ENCODE data around the gene CYTL1. TPM values are rescaled to one million over a fixed set of nuclear protein-coding genes. Genes with fewer than 3 reads are reported as not detected.
"Not testable (repeated sequence)": the region's sequence is repeated elsewhere in the genome, so short reads cannot be mapped to it uniquely, and the experiment has no call there.

The CYTL1 gene, protein sequence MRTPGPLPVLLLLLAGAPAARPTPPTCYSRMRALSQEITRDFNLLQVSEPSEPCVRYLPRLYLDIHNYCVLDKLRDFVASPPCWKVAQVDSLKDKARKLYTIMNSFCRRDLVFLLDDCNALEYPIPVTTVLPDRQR
- 49.9 to 67.7 TPM (median 67.3 TPM) in 3 replicates for total RNA-seq
- long read RNA-seq, transcript CYTL1-201 (4 exons, 1,003 nt), result major isoform, 82 of 91 reads
- long read RNA-seq, partial matches to known transcripts, result 1 of 91 reads
- long read RNA-seq, other reads (novel, unspliced or antisense), result 8 of 91 reads

DNA sequence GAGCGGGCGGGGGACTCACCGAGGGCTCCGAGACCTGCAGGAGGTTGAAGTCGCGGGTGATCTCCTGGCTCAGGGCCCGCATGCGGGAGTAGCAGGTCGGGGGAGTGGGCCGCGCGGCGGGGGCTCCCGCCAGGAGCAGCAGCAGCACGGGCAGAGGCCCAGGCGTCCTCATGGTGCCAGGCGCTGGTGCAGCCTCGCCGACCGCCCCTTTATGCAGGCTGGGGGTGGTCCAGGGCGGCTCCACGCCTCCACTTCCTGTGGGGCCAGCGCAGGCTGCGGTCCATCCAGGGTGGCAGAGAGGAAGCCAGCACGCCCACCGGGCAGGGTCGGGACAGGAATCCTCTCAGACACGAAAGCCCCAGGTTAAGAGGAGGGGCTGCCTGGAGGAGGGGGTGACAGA lies at the start of gene CYTL1:
CYTL1 (minus strand) TSS at position 185 of the 400 bp plus-strand sequence; CDS start at position 172, 13 bp downstream.
- Mint-ChIP-seq H3K27me3 (ENCODE audit: low read depth) (no peaks in the 10 kb centered on the region), H3K36me3 (ENCODE audit: low read depth) (peaks cover 8% of the 10 kb centered on the region), H3K4me3 (ENCODE audit: unreplicated experiment) (peak within 1 kb of the TSS; percentile 77), H3K4me1 (ENCODE audit: low read depth) (peaks cover 20% of the 10 kb centered on the region), H3K27ac (ENCODE audit: unreplicated experiment) (peak within 1 kb of the TSS; percentile 32), H3K9me3 (ENCODE audit: low read depth) (peaks cover 11% of the 10 kb centered on the region)
- no peak for DNase-seq (ENCODE audit: low spot score)
- TF ChIP-seq, protein P1, sequence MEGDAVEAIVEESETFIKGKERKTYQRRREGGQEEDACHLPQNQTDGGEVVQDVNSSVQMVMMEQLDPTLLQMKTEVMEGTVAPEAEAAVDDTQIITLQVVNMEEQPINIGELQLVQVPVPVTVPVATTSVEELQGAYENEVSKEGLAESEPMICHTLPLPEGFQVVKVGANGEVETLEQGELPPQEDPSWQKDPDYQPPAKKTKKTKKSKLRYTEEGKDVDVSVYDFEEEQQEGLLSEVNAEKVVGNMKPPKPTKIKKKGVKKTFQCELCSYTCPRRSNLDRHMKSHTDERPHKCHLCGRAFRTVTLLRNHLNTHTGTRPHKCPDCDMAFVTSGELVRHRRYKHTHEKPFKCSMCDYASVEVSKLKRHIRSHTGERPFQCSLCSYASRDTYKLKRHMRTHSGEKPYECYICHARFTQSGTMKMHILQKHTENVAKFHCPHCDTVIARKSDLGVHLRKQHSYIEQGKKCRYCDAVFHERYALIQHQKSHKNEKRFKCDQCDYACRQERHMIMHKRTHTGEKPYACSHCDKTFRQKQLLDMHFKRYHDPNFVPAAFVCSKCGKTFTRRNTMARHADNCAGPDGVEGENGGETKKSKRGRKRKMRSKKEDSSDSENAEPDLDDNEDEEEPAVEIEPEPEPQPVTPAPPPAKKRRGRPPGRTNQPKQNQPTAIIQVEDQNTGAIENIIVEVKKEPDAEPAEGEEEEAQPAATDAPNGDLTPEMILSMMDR (IDR thresholded peaks at IDR 0.05), result no peak

DNA sequence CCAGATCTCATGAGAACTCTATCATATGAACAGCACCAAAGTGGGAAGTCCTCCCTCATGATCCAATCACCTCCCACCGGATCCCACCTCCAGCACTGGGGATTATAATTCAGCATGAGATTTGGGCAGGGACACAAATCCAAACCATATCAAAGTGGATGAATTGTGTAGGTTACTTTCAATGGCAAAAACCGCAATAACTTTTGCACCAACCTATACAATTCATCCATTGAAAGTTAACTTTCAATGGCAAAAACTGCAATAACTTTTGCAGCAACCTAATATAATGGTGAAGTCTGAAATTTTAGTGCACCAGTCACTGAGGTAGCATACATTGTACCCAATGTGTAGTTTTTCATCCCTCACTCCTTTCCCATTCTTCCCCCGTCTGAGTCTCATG lies 48.6 kb upstream of the CYTL1 start:
- H3K27me3 Mint-ChIP-seq (ENCODE audit: low read depth), result no peaks in the 10 kb centered on the region
- no peak for DNase-seq (ENCODE audit: low spot score)
- H3K27ac Mint-ChIP-seq (ENCODE audit: unreplicated experiment), result no peak overlapping the region
- peaks cover 2% of the 10 kb centered on the region for H3K36me3 Mint-ChIP-seq (ENCODE audit: low read depth)
- TF ChIP-seq, protein P1 (IDR thresholded peaks at IDR 0.05), result no peak
- H3K9me3 Mint-ChIP-seq (ENCODE audit: low read depth), result no peaks in the 10 kb centered on the region
- peaks cover 7% of the 10 kb centered on the region for H3K4me1 Mint-ChIP-seq (ENCODE audit: low read depth)
- H3K4me3 Mint-ChIP-seq (ENCODE audit: unreplicated experiment), result no peak overlapping the region

DNA sequence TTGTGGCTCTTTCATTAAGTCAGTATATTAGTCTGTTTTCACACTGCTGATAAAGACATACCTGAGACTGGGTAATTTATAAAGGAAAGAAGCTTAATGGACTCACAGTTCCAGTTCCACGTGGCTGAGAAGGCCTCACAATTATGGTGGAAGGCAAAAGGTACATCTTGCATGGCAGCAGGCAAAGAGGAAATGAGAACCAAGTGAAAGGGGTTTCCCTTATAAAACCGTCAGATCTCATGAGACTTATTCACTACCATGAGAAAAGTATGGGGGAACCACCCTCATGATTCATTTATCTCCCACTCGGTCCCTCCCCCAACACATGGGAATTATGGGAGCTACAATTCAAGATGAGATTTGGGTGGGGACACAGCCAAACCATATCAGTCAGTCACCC lies 47.7 kb upstream of the CYTL1 start:
- not testable (repeated sequence) for H3K27me3 Mint-ChIP-seq (ENCODE audit: low read depth); H3K9me3 Mint-ChIP-seq (ENCODE audit: low read depth); H3K27ac Mint-ChIP-seq (ENCODE audit: unreplicated experiment); H3K36me3 Mint-ChIP-seq (ENCODE audit: low read depth); H3K4me1 Mint-ChIP-seq (ENCODE audit: low read depth); H3K4me3 Mint-ChIP-seq (ENCODE audit: unreplicated experiment); DNase-seq (ENCODE audit: low spot score)

DNA sequence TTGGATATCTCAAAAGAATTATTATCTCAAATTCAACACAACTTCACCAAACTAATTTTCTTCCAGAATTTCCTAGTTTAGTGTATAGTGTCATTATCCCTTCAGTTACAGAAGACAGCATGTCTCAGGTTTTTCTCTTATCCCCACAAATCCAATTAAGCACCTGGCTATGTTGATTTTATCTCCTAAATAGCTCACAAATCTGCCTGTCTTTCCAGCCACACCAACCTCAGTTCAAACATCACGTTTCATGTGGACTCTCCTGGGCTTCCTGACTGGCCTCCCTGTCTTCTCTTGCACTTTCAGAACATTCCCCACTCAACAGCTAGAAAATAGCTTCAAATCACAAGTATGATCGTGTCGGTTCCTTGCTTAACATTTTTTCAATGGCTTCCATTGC lies 46.8 kb upstream of the CYTL1 start:
- Mint-ChIP-seq H3K4me1 (ENCODE audit: low read depth) (peaks cover 7% of the 10 kb centered on the region), H3K4me3 (ENCODE audit: unreplicated experiment) (no peak overlapping the region), H3K27me3 (ENCODE audit: low read depth) (no peaks in the 10 kb centered on the region), H3K27ac (ENCODE audit: unreplicated experiment) (no peak overlapping the region), H3K36me3 (ENCODE audit: low read depth) (peaks cover under 1% of the 10 kb centered on the region), H3K9me3 (ENCODE audit: low read depth) (peaks cover 2% of the 10 kb centered on the region)
- TF ChIP-seq, protein P1 (IDR thresholded peaks at IDR 0.05), result no peak
- no peak for DNase-seq (ENCODE audit: low spot score)

DNA sequence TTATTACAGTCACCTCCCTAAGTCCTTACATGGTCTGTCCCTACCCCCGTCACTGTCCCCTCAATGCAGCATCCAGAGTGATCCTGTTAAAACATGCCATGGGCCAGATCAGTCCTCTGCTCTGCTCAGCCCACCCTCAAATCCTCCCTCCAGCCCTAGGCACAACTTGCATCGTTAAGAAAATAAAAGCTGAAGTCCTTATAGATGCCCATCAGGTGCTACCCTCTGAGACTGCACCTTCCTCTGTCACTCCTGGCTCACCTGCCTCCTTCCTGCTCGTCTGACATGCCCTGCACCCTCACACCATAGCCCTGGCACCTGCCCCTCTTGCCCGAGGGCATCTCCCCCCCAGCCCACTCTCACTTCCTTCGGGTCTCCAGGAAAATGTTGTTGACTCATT lies 36.2 kb upstream of the CYTL1 start:
- DNase-seq (ENCODE audit: low spot score), result no peak
- Mint-ChIP-seq H3K4me3 (ENCODE audit: unreplicated experiment) (no peak overlapping the region), H3K9me3 (ENCODE audit: low read depth) (peaks cover 8% of the 10 kb centered on the region), H3K27me3 (ENCODE audit: low read depth) (no peaks in the 10 kb centered on the region), H3K4me1 (ENCODE audit: low read depth) (peaks cover 21% of the 10 kb centered on the region), H3K36me3 (ENCODE audit: low read depth) (peaks cover 6% of the 10 kb centered on the region), H3K27ac (ENCODE audit: unreplicated experiment) (no peak overlapping the region)
- TF ChIP-seq, protein P1 (IDR thresholded peaks at IDR 0.05), result no peak

DNA sequence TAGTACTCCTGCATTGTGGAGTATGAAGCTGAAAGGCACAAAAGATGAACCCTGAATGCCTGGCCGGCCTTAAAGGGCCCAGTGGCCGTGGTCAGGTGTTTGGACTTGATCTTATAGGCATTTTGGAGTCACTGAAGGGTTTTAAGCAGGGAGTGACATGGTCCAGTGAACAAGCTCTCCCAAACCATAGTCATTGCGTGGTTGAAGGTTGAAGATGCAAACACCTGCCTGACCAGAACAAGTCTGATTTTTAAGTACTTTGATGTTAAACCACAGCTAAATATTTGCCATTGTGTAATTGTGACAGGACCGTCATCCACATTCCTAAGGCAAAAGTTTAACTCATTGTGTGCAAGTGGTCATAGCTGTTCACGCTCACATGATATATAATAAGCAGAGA lies 35.3 kb upstream of the CYTL1 start:
- TF ChIP-seq, protein P1 (IDR thresholded peaks at IDR 0.05), result no peak
- H3K27ac Mint-ChIP-seq (ENCODE audit: unreplicated experiment), result no peak overlapping the region
- peaks cover 24% of the 10 kb centered on the region for H3K4me1 Mint-ChIP-seq (ENCODE audit: low read depth)
- H3K27me3 Mint-ChIP-seq (ENCODE audit: low read depth), result no peaks in the 10 kb centered on the region
- no peak for DNase-seq (ENCODE audit: low spot score)
- H3K36me3 Mint-ChIP-seq (ENCODE audit: low read depth), result peaks cover under 1% of the 10 kb centered on the region
- peaks cover 5% of the 10 kb centered on the region for H3K9me3 Mint-ChIP-seq (ENCODE audit: low read depth)
- no peak overlapping the region for H3K4me3 Mint-ChIP-seq (ENCODE audit: unreplicated experiment)

Measured in chondrocyte (in vitro differentiated cells).